Kidney epithelial cell (primary cell): ENCODE data around the gene KCNJ11. TPM values are rescaled to one million over a fixed set of nuclear protein-coding genes. Genes with fewer than 3 reads are reported as not detected.
"Not testable (repeated sequence)": the region's sequence is repeated elsewhere in the genome, so short reads cannot be mapped to it uniquely, and the experiment has no call there.

ENCODE experiments used
- DNase-seq: peaks from one replicate; pipeline ENCODE4 v3.0.0-alpha.2; 2010; ENCODE audit warnings: low read depth
- H3K27me3 ChIP-seq: 2 replicates; pipeline ENCODE4 v1.6.0; 2011; ENCODE audit warnings: low read length; ENCODE audit not compliant: control insufficient read depth, insufficient read depth
- H3K36me3 ChIP-seq: 2 replicates; pipeline ENCODE4 v1.5.1; 2011; ENCODE audit warnings: low read length; ENCODE audit not compliant: control insufficient read depth, insufficient read depth
- H3K4me3 ChIP-seq: 2 replicates; pipeline ENCODE4 v1.5.1; 2011; ENCODE audit warnings: low read depth, mild to moderate bottlenecking, control low read depth, low read length
- total RNA-seq: library from RNA; depleted of rRNA; stranded (reverse); fragments of >200 nt; gene quantifications from 2 replicates; pipeline ENCODE4 v1.2.3, GENCODE V29; 2015
- TF ChIP-seq, protein P1 (sequence below): IDR thresholded peaks from 2 replicates; pipeline ENCODE4 v1.5.1; 2011; ENCODE audit warnings: mild to moderate bottlenecking, moderate library complexity, low read length, control low read depth, inconsistent platforms; ENCODE audit not compliant: insufficient read depth, poor library complexity, severe bottlenecking

The KCNJ11 gene
- total RNA-seq, 1 donor from 2014 or later = 1.3 TPM

GRCh38 chr11:17428925-17429324 lies 40.5 kb upstream of the KCNJ11 start:
- TF ChIP-seq, protein P1, sequence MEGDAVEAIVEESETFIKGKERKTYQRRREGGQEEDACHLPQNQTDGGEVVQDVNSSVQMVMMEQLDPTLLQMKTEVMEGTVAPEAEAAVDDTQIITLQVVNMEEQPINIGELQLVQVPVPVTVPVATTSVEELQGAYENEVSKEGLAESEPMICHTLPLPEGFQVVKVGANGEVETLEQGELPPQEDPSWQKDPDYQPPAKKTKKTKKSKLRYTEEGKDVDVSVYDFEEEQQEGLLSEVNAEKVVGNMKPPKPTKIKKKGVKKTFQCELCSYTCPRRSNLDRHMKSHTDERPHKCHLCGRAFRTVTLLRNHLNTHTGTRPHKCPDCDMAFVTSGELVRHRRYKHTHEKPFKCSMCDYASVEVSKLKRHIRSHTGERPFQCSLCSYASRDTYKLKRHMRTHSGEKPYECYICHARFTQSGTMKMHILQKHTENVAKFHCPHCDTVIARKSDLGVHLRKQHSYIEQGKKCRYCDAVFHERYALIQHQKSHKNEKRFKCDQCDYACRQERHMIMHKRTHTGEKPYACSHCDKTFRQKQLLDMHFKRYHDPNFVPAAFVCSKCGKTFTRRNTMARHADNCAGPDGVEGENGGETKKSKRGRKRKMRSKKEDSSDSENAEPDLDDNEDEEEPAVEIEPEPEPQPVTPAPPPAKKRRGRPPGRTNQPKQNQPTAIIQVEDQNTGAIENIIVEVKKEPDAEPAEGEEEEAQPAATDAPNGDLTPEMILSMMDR = no peak
- DNase-seq = no peak
- H3K4me3 ChIP-seq = no peak overlapping the region
- no peaks in the 10 kb centered on the region for H3K36me3 ChIP-seq
- peaks cover 2% of the 10 kb centered on the region for H3K27me3 ChIP-seq

DNA sequence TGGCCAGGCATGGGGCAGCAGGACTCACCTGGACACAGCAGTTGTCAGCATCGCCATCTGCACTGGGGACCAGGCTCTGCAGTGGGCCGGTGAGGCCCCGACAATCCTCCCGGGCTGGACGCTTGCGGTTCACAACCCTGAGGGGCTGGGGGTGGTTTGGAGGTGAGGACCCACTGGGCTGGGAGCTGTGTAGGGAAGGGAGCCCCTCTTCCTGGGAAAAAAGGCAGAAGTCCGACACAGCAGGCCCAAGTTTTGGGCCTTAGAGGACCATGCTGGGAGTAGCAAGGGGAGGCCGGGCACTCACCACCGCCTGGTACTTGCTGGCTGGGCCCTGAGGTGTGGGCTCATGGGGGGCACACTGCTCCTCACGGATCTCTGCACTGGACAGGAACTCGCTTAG lies 39.8 kb upstream of the KCNJ11 start:
- H3K36me3 ChIP-seq = no peaks in the 10 kb centered on the region
- no peak for DNase-seq
- H3K27me3 ChIP-seq = peaks cover 5% of the 10 kb centered on the region
- no peak overlapping the region for H3K4me3 ChIP-seq
- TF ChIP-seq, protein P1 = no peak

- not testable (repeated sequence) for DNase-seq, H3K27me3 ChIP-seq
These were observed 37.8 kb upstream of the KCNJ11 start for GRCh38 chr11:17426233-17426632.

GRCh38 chr11:17423533-17424310 lies 35.3 kb upstream of the KCNJ11 start:
- Histone ChIP-seq H3K27me3 (peaks cover 24% of the 10 kb centered on the region), H3K36me3 (no peaks in the 10 kb centered on the region), H3K4me3 (no peak overlapping the region)
- no peak for DNase-seq
- TF ChIP-seq, protein P1 = no peak

More at GRCh38 chr11:17426233-17426632, 37.8 kb upstream of the KCNJ11 start:
- not testable (repeated sequence) for H3K4me3 ChIP-seq, H3K36me3 ChIP-seq

GRCh38 chr11:17421781-17422180 lies 33.3 kb upstream of the KCNJ11 start:
- no peak for DNase-seq
- H3K36me3 ChIP-seq = no peaks in the 10 kb centered on the region
- H3K27me3 ChIP-seq = peaks cover 24% of the 10 kb centered on the region
- no peak overlapping the region for H3K4me3 ChIP-seq
- TF ChIP-seq, protein P1 = no peak

DNA sequence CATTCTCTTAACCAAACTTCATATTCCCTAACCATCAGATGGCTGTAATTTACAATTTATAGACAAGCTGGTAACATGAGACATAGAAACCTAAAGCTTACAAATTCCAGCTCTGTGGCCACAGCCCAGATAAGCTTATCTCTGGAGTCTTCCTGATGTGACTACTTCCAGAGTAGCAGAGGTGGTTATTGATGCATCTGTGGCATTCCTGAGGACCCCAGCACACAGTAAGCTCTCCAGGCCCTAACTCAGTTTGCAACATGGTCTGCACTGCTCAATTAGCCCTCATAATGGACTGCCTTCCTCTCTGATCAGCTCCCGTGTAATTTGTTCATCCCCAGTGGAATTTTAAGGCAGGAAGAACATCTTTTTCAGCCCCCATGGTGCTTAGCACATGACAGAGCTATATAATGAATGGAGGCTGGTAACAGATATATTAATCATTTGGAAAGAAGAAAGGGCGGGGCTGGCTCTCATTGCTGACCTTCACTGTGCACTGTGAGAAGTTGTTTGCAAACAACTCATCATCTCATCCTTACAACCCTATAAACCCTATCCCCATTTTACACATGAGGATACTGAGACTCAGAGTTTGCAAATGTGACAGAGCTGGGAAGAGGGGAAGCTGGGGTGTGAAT lies 30.1 kb upstream of the KCNJ11 start:
- Histone ChIP-seq H3K4me3 (no peak overlapping the region), H3K27me3 (peaks cover 37% of the 10 kb centered on the region), H3K36me3 (no peaks in the 10 kb centered on the region)
- no peak for DNase-seq
- TF ChIP-seq, protein P1 = no peak
